ENCODE measurements around the gene DIP2C. TPM values are rescaled to one million over a fixed set of nuclear protein-coding genes. Genes with fewer than 3 reads are reported as not detected.

Gene DIP2C
- total and polyA plus RNA-seq, 2 donors from 2014 or later: 6.2 to 22.6 TPM

- intact Hi-C loops (cut with DNase I): no loop called here
- DNase-seq (no peak), FAIRE-seq (no peak)
- Histone ChIP-seq H3K4me1 (ENCODE audit: control insufficient read depth in 2 of 3, insufficient read depth in 2 of 3, low read depth in 1 of 3, low read length in 3 of 3) (peaks cover 0 to 19% (median 8%) of the 10 kb centered on the region in 3 donors), H3K36me3 (ENCODE audit: control insufficient read depth in 2 of 3, insufficient read depth in 3 of 3, low read length in 3 of 3) (no peaks in the 10 kb centered on the region), H3K27me3 (ENCODE audit: control insufficient read depth, insufficient read depth, low read length) (no peaks in the 10 kb centered on the region), H3K9me3 (ENCODE audit: control insufficient read depth in 2 of 3, insufficient read depth in 1 of 3, low read length in 3 of 3) (no peaks in the 10 kb centered on the region), H3K4me3 (ENCODE audit: low read length in 3 of 3) (no peak overlapping the region), H3K9ac (ENCODE audit: low read length in 3 of 3) (no peak overlapping the region), H3K27ac (ENCODE audit: low read depth in 2 of 2, low read length in 2 of 2) (no peak overlapping the region)
- no peak for TF ChIP-seq CTCF (IDR thresholded peaks at IDR 0.05; ENCODE audit: borderline replicate concordance, extremely low read depth, insufficient read depth)
Measured at GRCh38 chr10:600234-600633, 89.2 kb downstream of the DIP2C start.

- Histone ChIP-seq H3K4me1 (ENCODE audit: control insufficient read depth in 2 of 3, insufficient read depth in 2 of 3, low read depth in 1 of 3, low read length in 3 of 3) (peaks cover 0 to 19% (median 8%) of the 10 kb centered on the region in 3 donors), H3K9me3 (ENCODE audit: control insufficient read depth in 2 of 3, insufficient read depth in 1 of 3, low read length in 3 of 3) (no peaks in the 10 kb centered on the region), H3K4me3 (ENCODE audit: low read length in 3 of 3) (no peak overlapping the region), H3K36me3 (ENCODE audit: control insufficient read depth in 2 of 3, insufficient read depth in 3 of 3, low read length in 3 of 3) (no peaks in the 10 kb centered on the region), H3K27ac (ENCODE audit: low read depth in 2 of 2, low read length in 2 of 2) (no peak overlapping the region), H3K9ac (ENCODE audit: low read length in 3 of 3) (no peak overlapping the region), H3K27me3 (ENCODE audit: control insufficient read depth, insufficient read depth, low read length) (no peaks in the 10 kb centered on the region)
- no peak for FAIRE-seq
- intact Hi-C loops (cut with DNase I): no loop called here
- TF ChIP-seq CTCF (IDR thresholded peaks at IDR 0.05; ENCODE audit: borderline replicate concordance, extremely low read depth, insufficient read depth): no peak
- DNase-seq: no peak
Measured at GRCh38 chr10:599767-600166, 89.7 kb downstream of the DIP2C start.

- no peaks in the 10 kb centered on the region for H3K36me3 ChIP-seq (ENCODE audit: control insufficient read depth in 2 of 3, insufficient read depth in 3 of 3, low read length in 3 of 3)
- intact Hi-C loops (cut with DNase I): no loop called here
- TF ChIP-seq CTCF (IDR thresholded peaks at IDR 0.05; ENCODE audit: borderline replicate concordance, extremely low read depth, insufficient read depth): no peak
- no peaks in the 10 kb centered on the region for H3K9me3 ChIP-seq (ENCODE audit: control insufficient read depth in 2 of 3, insufficient read depth in 1 of 3, low read length in 3 of 3)
- DNase-seq: peak in 1 of 5 donors; percentile 68
- H3K9ac ChIP-seq (ENCODE audit: low read length in 3 of 3): no peak overlapping the region
- no peaks in the 10 kb centered on the region for H3K27me3 ChIP-seq (ENCODE audit: control insufficient read depth, insufficient read depth, low read length)
- no peak overlapping the region for H3K4me3 ChIP-seq (ENCODE audit: low read length in 3 of 3)
- H3K4me1 ChIP-seq (ENCODE audit: control insufficient read depth in 2 of 3, insufficient read depth in 2 of 3, low read depth in 1 of 3, low read length in 3 of 3): peaks cover 0 to 19% (median 8%) of the 10 kb centered on the region in 3 donors
- no peak for FAIRE-seq
- no peak overlapping the region for H3K27ac ChIP-seq (ENCODE audit: low read depth in 2 of 2, low read length in 2 of 2)
Measured at GRCh38 chr10:598415-599170, 90.9 kb downstream of the DIP2C start.

Data from kidney (tissue), 14 donors.